Fibroblast of skin of right quadriceps (primary cell): ENCODE results near the gene ZBTB16.
A peak's percentile ranks its signal among the peaks of the same experiment; 100 is the strongest.

Experiments
- DNase-seq: peaks from one replicate; pipeline ENCODE4 v3.0.0-alpha.2; 2013

Gene ZBTB16

GRCh38 chr11:114273071-114273470 lies 213.6 kb downstream of the ZBTB16 start:
- no peak for DNase-seq

- no peak for DNase-seq
Measured at GRCh38 chr11:114273890-114274635, 214.6 kb downstream of the ZBTB16 start.

GRCh38 chr11:114274637-114275036 lies 215.1 kb downstream of the ZBTB16 start:
- DNase-seq = no peak

DNA sequence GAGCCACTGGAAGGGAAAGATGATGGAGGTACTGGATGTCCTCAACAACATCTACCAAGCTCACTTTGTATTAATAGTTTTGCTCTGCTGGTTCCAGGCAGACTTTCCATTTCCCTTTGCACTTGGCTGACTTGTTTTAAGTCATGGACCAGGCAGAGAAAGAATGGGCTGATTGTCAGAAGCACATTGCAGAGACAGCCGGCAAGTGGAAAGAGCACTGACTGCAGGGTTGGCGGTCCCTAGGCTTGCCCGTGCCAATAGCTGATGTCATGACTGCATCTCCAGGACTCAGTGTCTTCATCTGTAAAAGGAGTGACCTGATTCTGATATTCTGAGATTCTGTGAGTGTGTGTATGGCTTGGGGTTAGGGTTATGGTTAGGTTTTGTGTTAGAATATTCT lies 215.8 kb downstream of the ZBTB16 start:
- no peak for DNase-seq

- DNase-seq = no peak
Measured at GRCh38 chr11:114276077-114276476, 216.6 kb downstream of the ZBTB16 start.

DNA sequence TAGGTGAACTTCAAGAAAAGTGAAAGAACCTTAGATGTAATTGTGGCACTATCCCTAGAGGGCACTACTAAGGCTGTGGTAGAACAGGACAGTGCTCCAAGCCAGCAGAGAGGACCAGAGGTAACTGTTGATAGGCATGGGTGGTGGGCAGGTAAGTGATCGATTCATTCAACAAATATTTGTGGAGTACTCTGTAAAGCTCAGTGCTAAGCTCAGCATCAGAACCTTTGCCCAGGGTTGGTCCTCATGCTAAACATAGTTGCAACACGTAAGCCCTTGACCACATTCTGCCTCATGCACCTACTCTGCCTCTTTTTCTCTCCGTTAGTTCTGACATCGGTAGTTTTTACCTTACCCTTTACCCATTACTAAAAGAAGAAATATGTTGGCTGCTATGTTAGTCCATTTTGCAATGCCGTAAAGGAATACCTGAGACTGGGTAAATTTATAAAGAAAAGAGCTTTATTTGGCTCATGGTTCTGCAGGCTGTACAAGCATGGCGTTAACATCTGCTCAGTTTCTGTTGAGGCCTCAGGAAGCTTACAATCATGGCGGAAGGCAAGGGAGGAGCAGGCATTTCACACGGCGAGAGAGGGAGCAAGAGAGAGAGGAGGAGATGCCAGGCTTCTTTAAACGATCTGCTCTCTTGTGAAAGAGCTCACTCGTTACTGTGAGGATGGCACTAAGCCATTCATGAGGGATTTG lies 218.3 kb downstream of the ZBTB16 start:
- no peak for DNase-seq

DNA sequence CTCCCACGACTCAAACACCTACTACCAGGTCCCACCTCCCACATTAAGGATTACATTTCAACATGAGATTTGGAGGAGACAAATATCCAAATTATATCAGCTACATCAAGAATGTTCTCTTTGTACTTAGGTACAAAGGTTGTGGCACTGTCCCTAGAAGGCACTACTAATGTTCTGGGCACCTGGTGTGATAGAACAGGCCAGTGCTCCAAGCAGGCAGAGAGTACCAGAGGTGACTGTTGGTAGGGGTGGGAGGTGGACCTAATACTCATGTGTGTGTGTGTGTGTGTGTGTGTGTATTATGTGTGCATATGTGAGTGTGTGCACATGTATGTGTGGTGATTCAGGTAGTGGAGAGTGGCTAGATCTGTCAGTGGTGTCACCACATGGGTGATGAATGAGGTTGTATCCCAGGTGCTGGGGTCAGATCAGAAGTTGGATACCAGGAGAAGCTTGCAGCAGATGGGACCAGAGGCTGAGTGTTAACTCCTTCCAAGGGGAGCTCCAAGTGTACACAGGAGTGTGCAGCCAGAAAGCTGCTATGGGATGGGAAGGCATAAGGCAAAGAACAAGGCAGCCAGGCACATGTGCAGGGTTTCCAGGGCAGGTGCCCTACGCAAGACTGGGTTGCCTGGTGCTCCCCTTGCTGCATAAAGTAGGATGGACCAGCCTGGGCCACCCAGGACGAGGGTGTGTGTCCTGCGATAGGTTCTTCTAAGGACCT lies 219.0 kb downstream of the ZBTB16 start:
- DNase-seq = no peak

GRCh38 chr11:114279792-114280546 lies 220.5 kb downstream of the ZBTB16 start:
- DNase-seq = peak; percentile 42

- peak; percentile 86 for DNase-seq
Measured at GRCh38 chr11:114280696-114281095, 221.2 kb downstream of the ZBTB16 start.

GRCh38 chr11:114281388-114281956 lies 222.0 kb downstream of the ZBTB16 start:
- no peak for DNase-seq

- no peak for DNase-seq
Measured at GRCh38 chr11:114282488-114282887, 223.0 kb downstream of the ZBTB16 start.

GRCh38 chr11:114283422-114283821 lies 223.9 kb downstream of the ZBTB16 start:
- DNase-seq = no peak

DNA sequence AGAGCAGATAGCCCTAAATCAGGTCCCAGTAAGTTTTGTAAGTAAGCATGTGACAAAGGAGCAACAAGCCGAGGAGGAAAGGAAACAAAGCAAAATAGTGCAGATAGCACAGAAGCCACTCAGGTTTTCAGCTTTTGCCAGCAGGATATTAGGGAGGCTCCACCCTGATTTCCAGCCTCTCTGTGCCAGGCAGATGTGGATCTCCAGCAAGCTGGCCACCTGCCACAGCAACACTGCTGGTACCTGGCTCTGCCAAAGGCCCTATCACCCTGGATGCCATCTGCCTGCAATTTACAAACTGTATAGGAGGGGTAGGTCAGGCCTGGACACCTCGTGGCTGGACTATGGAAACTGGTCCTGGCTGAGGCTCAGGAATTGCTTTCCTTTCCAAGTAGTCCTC lies 224.5 kb downstream of the ZBTB16 start:
- no peak for DNase-seq

GRCh38 chr11:114284914-114285313 lies 225.4 kb downstream of the ZBTB16 start:
- no peak for DNase-seq

- peak; percentile 89 for DNase-seq
Measured at GRCh38 chr11:114285599-114285998, 226.1 kb downstream of the ZBTB16 start.

DNA sequence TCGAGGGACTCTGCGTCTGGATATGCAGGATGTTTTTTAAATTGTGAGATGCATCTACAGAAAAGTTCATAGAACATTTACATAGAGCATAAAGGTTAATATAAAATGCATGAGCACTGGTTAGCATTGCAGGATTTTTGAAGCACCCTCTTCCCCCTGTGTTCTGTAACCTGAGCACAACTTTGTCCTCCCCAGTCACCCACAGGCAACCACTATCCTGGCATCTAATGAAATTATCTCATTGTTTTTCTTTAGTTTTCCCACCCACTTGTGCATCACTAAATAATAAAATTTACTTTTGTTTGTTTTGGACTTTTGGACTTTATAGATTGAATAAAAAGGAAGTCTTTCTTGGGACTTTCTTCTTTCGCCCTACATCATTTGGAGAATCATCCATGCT lies 226.7 kb downstream of the ZBTB16 start:
- no peak for DNase-seq

- DNase-seq = no peak
Measured at GRCh38 chr11:114287154-114287553, 227.6 kb downstream of the ZBTB16 start.

DNA sequence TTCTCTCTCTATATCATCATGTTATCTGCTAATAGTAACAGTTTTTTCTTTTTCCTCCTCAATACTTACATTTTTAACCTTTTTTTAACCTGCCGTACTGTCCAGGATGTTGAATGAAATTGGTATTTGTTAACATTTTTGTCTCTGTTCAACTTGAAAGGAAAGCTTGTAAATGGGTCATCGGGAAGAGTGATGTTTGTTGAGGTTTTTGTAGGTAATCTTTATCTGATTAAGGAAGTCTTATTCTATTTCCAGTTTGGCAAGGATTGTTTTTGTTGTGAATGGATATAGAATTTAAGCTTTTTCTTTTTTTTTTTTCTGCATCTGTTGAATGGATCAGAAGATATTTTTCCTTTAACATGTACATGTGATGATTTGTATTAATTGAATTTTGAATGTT lies 228.6 kb downstream of the ZBTB16 start:
- DNase-seq = no peak

DNA sequence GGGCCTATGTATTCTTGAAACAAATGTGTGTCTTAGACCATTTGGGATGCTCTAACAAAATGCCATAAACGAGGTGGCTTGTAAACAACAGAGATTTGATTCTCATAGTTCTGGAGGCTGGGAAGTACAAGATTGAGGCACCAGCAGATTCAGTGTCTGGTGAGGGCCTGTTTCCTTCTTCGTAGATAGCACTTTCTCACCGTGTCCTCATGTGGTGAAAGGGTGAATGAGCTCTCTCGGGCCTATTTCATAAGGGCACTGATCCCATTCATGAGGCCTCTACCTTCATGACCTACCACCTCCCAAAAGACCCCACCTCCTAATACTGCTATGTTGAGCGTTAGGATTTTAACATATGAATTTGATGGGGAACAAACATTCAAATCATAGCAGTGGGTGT lies 230.3 kb downstream of the ZBTB16 start:
- no peak for DNase-seq

DNA sequence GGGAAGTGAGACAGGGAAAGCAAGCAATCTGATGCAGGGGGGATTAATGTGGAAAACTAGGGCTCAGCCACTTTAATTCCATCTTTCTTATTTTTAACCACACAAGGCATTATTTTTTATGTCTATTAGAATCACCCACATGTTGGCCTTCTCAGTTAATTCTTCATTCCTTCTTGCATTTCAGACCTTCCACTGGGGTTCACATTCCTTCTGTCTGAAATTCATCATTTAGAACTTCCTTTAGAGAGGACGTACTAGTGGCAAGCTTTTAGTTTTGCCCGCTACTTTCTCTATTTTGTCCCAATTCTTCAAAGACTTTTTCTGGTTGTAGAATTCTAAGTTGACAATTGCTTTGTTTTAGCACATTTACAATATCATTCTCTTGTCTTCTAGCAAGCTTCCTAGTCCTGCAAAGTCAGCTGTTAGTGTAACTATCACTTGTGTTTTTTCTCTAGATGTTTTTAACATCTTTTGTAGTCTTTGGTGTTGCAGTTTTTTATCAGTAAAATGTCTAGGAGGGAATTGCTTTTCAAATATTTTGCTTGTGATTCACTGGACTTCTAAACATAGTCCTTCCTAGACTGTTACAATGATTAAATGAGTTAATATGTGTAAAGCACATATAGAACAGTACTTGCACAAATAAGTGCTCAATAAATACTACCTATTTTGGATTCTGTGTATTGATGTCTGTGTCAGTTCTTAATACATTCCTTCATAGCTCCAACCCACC lies 231.2 kb downstream of the ZBTB16 start:
- peak; percentile 70 for DNase-seq

DNA sequence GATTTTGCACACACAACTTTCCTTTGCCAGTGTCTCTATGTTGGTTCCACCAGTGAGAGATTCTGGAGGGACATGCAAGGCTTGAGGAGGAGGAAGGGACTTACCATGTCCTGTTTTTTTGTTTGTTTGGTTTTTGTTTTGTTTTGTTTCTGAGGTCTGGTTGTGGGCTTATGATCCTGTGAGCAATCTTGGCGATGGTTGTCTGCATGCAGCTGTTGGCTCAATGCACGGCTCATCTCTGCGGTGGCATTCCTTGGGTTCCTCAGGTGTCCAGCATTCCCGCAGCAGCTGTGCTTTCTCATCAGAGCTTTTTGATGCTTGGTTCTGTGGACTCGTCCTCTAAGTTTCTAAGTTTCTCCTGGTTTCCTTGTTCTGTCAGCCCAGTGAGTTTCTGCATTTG lies 231.9 kb downstream of the ZBTB16 start:
- DNase-seq = peak; percentile 45
